HepG2 (cell line): Measurements from ENCODE around the gene VSIG2. TPM values are rescaled to one million over a fixed set of nuclear protein-coding genes. Genes with fewer than 3 reads are reported as not detected.

Experiments
- AFF4 ChIP-seq: sonication (generic); formaldehyde crosslinking; IDR thresholded peaks from 2 replicates; pipeline ENCODE4 v1.4.0; 2020; ENCODE audit warnings: missing genetic modification reagents
- CENPBD1 ChIP-seq: sonication (generic); formaldehyde crosslinking; IDR thresholded peaks from 2 replicates; pipeline ENCODE4 v1.8.0; 2022; ENCODE audit warnings: missing genetic modification reagents, low read depth, mild to moderate bottlenecking, borderline replicate concordance
- GPN1 ChIP-seq: sonication (generic); formaldehyde crosslinking; IDR thresholded peaks from 2 replicates; pipeline ENCODE4 v1.5.1; 2020; ENCODE audit warnings: missing genetic modification reagents, borderline replicate concordance
- HNRNPH1 ChIP-seq: fragments of 200-400 bp; formaldehyde crosslinking; optimal IDR thresholded peaks from 2 replicates; pipeline ENCODE3; 2017; ENCODE audit warnings: mild to moderate bottlenecking, low read depth, low read length
- KLF9 ChIP-seq: IDR thresholded peaks from 2 replicates; pipeline ENCODE4 v1.6.1; 2016; ENCODE audit warnings: low read depth
- MAFK ChIP-seq, 2 experiments: IDR thresholded peaks in 1 of 2; conservative IDR thresholded peaks in 1 of 2; 2 replicates each; pipeline ENCODE4 v1.6.1; 2011; ENCODE audit warnings: improper control_type of control experiment in 2 of 2, low read length in 2 of 2
- MEIS1 ChIP-seq: sonication (generic); formaldehyde crosslinking; IDR thresholded peaks from 2 replicates; pipeline ENCODE4 v1.9.0; 2021; ENCODE audit warnings: mild to moderate bottlenecking, missing genetic modification reagents, moderate library complexity, borderline replicate concordance
- MTA3 ChIP-seq: sonication (generic); formaldehyde crosslinking; IDR thresholded peaks from 2 replicates; pipeline ENCODE4 v1.4.0; 2020; ENCODE audit warnings: missing genetic modification reagents
- MXD3 ChIP-seq: IDR thresholded peaks from 2 replicates; pipeline ENCODE4 v1.6.1; 2016; ENCODE audit warnings: mild to moderate bottlenecking, missing biosample characterization, missing genetic modification reagents
- NBN ChIP-seq: fragments of 450-650 bp; conservative IDR thresholded peaks from 2 replicates; pipeline ENCODE4 v1.6.1; 2017
- NR2C2 ChIP-seq: sonication (generic); formaldehyde crosslinking; IDR thresholded peaks from 2 replicates; pipeline ENCODE4 v1.4.0; 2020; ENCODE audit warnings: missing genetic modification reagents, mild to moderate bottlenecking, moderate library complexity, borderline replicate concordance
- TFAP4 ChIP-seq: sonication (generic); IDR thresholded peaks from 2 replicates; pipeline ENCODE4 v1.6.1; 2016; ENCODE audit warnings: low read depth, borderline replicate concordance
- ZFP36 ChIP-seq: fragments of 150-350 bp; IDR thresholded peaks from 2 replicates; pipeline ENCODE4 v1.6.1; 2018; ENCODE audit warnings: borderline replicate concordance, low read length, low read depth; ENCODE audit not compliant: partially characterized antibody
- ZNF280B ChIP-seq: sonication (generic); formaldehyde crosslinking; IDR thresholded peaks from 2 replicates; pipeline ENCODE4 v1.5.0; 2020; ENCODE audit warnings: missing genetic modification reagents, mild to moderate bottlenecking, borderline replicate concordance
- ZNF362 ChIP-seq: sonication (generic); formaldehyde crosslinking; IDR thresholded peaks from 2 replicates; pipeline ENCODE4 v1.4.0; 2020; ENCODE audit warnings: missing genetic modification reagents, mild to moderate bottlenecking, borderline replicate concordance
- ZNF460 ChIP-seq: sonication (generic); formaldehyde crosslinking; IDR thresholded peaks from 2 replicates; pipeline ENCODE4 v1.5.1; 2020; ENCODE audit warnings: missing genetic modification reagents, mild to moderate bottlenecking, borderline replicate concordance
- ZNF709 ChIP-seq: sonication (generic); formaldehyde crosslinking; IDR thresholded peaks from 2 replicates; pipeline ENCODE4 v1.5.0; 2020; ENCODE audit warnings: mild to moderate bottlenecking, missing genetic modification reagents
- ZNF766 ChIP-seq: sonication (generic); formaldehyde crosslinking; IDR thresholded peaks from 2 replicates; pipeline ENCODE4 v1.5.0; 2020; ENCODE audit warnings: missing genetic modification reagents, borderline replicate concordance
- ZZZ3 ChIP-seq: sonication (generic); formaldehyde crosslinking; IDR thresholded peaks from 2 replicates; pipeline ENCODE4 v1.4.0; 2020; ENCODE audit warnings: missing genetic modification reagents, mild to moderate bottlenecking, borderline replicate concordance
- polyA plus RNA-seq, 8 experiments: library from polyadenylated mRNA; depleted of rRNA in 3 of 8; stranded (reverse) in 7 of 8; unstranded in 1 of 8; fragments of >200 nt; fragmentation: Illumina TruSeq in 4 of 8; extraction: Trizol in 4 of 8; gene quantifications; 2 replicates each; pipeline versions ENCODE4 v1.2.1 to v1.2.3, GENCODE V29; 2011 to 2016; ENCODE audit warnings: low read depth in 4 of 8, missing spikeins in 1 of 8, mixed read lengths in 1 of 8; ENCODE audit not compliant: insufficient read depth in 1 of 8
- total RNA-seq, 5 experiments: library from RNA; depleted of rRNA; stranded (reverse); fragments of >200 nt; fragmentation: Illumina TruSeq; extraction: Trizol; gene quantifications; 2 replicates each; pipeline ENCODE4 v1.2.3, GENCODE V29; 2016; ENCODE audit warnings: low read depth in 1 of 5

The VSIG2 gene
- total and polyA plus RNA-seq, 2 of the 13 experiments (the other 11 are each of a cell fraction or from before 2014, with no cell fraction given): 0.80 to 2.7 TPM

- TF ChIP-seq MAFK (conservative IDR thresholded peaks at IDR 0.05 in 1 of 2, IDR thresholded peaks at IDR 0.05 in 1 of 2; ENCODE audit: low read length in 2 of 2): no peak
- no peak for TF ChIP-seq TFAP4
- 0 out of 2 replicates have a peak, but pooled peaks have one; percentile 35 for TF ChIP-seq GPN1
- TF ChIP-seq ZNF280B (CRISPR knock-in tag): no peak
- TF ChIP-seq ZFP36: no peak
- no peak for TF ChIP-seq NBN
- TF ChIP-seq NR2C2: peak; percentile 41; the same call in 1 of the 2 replicates
- TF ChIP-seq ZNF362 (CRISPR knock-in tag): peak; percentile 51
- no peak for TF ChIP-seq KLF9
- TF ChIP-seq MXD3 (CRISPR knock-in tag): no peak
- peak; percentile 93 for TF ChIP-seq ZNF709 (CRISPR knock-in tag)
- no peak for TF ChIP-seq CENPBD1 (CRISPR knock-in tag)
- TF ChIP-seq ZNF460 (CRISPR knock-in tag): no peak
- no peak; the same call in 1 of the 2 replicates for TF ChIP-seq AFF4
- TF ChIP-seq ZZZ3: peak; percentile 47; the same call in 1 of the 2 replicates
- no peak for TF ChIP-seq HNRNPH1
- TF ChIP-seq MEIS1 (CRISPR knock-in tag): peak; percentile 68
- TF ChIP-seq ZNF766 (CRISPR knock-in tag): no peak; the same call in 1 of the 2 replicates
- no peak for TF ChIP-seq MTA3 (CRISPR knock-in tag)
Observed at GRCh38 chr11:124800226-124800929, 48.3 kb upstream of the VSIG2 start, which contains the start of gene MSANTD2 (continued).
